ENCODE measurements around the gene MOB1B.
"Not testable (repeated sequence)": the region's sequence is repeated elsewhere in the genome, so short reads cannot be mapped to it uniquely, and the experiment has no call there.

MOB1B gene

DNA sequence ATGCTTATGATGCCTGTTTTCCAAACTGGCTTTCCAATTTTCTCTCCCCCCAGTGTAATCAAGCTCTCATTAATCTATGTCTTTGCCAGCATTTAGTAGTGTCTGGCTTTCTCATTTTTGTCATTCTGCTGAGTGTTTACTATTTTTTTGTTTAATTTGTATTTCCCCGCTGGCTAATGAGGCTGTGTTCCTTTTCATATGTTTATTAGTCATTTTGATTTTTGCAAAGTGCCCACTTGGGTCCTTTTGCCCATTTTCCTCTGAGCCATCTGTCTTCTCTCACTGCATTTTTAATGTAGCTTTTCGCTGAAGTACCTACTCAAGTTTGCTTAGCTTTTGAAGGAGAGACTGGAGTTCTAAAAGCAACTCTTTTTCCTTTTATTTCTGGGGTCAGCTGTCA lies 106.0 kb downstream of the MOB1B start:
- no peak for DNase-seq (ENCODE audit: low read depth)

- no peak for DNase-seq (ENCODE audit: low read depth)
Measured at GRCh38 chr4:71009086-71009485, 106.9 kb downstream of the MOB1B start.

DNA sequence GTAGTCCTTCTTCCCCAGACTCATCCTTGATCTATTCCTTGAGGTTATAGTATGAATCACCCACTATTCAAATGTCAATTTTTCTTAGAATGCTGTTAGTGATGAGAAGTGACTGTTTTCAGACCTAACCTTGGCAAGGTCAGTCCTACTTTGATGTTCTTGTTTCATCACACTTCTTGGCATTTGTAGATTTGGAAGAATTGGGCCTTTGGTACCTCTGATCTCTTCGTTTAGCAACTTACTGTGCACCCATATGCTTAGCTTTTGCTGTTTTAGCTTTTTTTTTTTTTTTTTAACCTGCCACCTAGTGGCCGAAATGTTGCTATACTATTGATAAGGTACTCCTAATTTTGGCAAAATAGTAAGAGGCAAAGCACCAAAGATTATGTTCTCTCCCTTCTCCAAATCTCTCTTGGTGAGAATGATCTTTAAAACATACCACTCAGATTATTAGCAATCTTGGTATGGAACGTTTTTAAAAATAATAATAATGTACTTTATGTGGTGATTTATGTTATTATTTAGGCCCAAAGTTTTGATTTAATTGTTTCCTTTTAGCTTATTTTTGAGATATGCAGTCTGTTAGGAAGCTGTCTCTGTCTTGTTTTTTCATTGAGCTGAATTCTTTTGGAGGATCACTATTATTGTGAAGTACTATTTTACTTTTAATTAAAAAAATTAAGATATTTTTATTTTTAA lies 107.9 kb downstream of the MOB1B start:
- DNase-seq (ENCODE audit: low read depth): no peak

- DNase-seq (ENCODE audit: low read depth): no peak
Measured at GRCh38 chr4:71011451-71011850, 109.3 kb downstream of the MOB1B start.

- DNase-seq (ENCODE audit: low read depth): not testable (repeated sequence)
Measured at GRCh38 chr4:71017391-71017790, 115.2 kb downstream of the MOB1B start.

DNA sequence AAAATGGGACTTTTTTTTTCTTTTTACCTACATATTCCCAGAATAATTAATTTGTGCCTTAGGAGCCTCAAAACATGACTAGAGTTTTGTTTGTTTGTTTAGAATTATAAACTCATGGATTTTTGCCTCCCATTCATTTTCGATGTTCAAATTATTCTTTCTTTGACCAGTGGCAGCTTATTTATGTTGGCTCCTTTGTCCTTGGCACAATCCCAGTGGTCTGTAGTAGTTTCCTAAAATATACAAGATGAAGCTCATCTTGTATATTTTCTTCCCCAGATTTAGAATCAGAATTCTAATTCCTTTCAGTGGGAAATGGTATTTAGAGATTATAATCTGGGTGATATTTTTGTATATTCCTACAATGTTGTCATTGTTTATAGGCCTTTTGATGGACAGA lies 118.4 kb downstream of the MOB1B start:
- DNase-seq (ENCODE audit: low read depth): no peak

- DNase-seq (ENCODE audit: low read depth): no peak
Measured at GRCh38 chr4:71025654-71026053, 123.5 kb downstream of the MOB1B start.

- no peak for DNase-seq (ENCODE audit: low read depth)
Measured at GRCh38 chr4:71026086-71026485, 123.9 kb downstream of the MOB1B start.

DNA sequence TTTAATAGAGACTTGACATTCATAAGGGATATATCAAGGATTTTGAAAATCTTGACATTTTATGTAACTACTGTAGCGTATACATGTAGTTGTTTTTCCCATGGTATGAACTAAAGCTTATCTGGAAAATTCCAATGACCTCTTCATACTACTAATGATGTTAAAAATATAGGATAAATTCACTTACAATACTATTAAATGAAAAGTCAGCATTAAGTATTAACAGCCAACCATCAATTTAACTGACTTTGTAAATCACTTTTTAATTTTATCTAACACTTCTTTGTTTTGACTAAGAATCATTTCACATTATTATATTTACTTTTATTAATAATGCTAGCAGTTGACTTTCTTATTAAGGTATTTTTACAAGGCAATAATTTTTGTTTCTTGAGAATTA lies 125.4 kb downstream of the MOB1B start:
- DNase-seq (ENCODE audit: low read depth): no peak

- DNase-seq (ENCODE audit: low read depth): no peak
Measured at GRCh38 chr4:71029504-71029903, 127.3 kb downstream of the MOB1B start.

DNA sequence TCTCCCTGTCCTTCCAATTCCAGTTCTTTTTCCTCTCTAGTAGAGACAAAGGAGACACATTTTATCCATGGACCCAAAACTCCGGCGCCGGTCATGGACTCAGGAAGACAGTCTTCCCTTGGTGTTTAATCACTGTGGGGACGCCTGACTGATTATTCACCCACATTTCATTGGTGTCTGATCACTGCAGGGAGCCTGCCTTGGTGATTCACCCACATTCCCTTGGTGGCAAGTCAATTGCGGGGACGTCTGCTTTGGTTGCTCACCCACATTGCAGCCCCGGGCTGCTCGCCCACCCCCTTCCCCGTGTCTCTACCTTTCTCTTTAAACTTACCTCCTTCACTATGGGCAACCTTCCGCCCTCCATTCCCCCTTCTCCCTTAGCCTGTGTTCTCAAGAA lies 129.9 kb downstream of the MOB1B start:
- DNase-seq (ENCODE audit: low read depth): not testable (repeated sequence)

Measured in activated gamma-delta T cell treated with anti-CD3 and anti-CD28 coated beads, Interleukin-2, amount 50 U/mL, for 16 hours (primary cell).